Jurkat, Clone E6-1 (cell line): ENCODE results near the gene SCAF4.
"Not testable (repeated sequence)": the region's sequence is repeated elsewhere in the genome, so short reads cannot be mapped to it uniquely, and the experiment has no call there.

Source experiments
- DNase-seq: peaks from one replicate; pipeline ENCODE4 v3.0.0-alpha.2; 2011; ENCODE audit warnings: low read depth, low spot score
- H3K4me3 ChIP-seq: 2 replicates; pipeline ENCODE4 v1.5.1; 2011; ENCODE audit warnings: mild to moderate bottlenecking, low read length, control low read depth, moderate library complexity

SCAF4 gene

DNA sequence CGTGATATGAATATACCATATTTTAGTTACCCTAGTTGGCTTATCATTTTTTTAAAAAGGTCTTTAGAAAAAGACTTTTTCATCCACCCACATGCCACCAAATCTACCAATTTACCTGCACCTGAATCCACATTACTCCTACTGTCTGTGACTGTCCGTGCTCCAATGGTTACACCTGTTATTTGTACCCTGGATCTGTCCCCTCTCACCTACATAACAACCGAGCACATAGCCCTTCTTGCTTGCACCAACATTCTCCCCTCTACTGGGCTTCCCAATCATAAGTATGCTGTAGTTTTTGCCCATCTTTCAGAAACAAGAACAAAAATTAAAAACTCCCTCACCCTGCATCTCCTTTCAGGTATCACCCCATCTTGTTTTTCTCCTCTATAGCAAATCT, 54.9 kb downstream of the SCAF4 start:
- no peak overlapping the region for H3K4me3 ChIP-seq
- DNase-seq, result no peak

DNA sequence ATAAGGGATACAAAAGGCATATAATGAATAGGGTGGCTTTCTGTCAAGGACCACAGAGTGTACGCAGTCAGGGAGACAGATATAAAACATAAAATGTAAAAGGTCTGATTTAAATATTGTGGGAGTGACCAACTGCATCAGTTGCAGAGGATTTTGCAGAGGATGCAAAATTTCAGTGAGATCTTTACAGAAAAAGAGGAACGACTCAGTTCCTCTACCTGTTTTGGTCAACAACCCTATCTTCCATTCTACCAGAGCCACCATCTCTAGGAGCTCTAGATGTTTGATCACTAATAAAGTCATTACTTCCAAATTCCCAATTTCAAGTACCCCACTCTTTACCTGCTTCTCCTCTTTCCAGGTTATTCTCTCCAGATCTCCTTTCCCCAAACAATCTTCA, 56.0 kb downstream of the SCAF4 start:
- no peak for DNase-seq
- no peak overlapping the region for H3K4me3 ChIP-seq

DNA sequence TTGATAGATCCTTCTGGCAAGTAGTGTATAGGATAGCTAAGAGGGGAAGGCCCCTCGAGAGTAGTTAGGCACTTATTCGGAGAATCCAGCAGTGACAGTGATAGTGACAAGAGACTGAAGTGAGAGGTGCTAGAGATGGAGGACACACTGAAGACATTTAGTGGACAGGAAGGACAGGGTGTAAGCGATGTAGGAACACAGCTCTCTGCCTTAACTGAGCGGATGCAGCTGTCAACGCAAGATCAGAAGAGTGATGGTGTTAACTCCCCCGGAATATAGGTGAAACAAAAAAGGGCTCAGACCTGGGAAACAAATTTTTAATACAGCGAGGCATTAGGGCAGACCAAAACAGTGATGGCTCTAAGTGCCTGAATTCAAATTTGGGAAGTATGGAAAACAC, 56.6 kb downstream of the SCAF4 start:
- peak; percentile 74 for DNase-seq
- no peak overlapping the region for H3K4me3 ChIP-seq

DNA sequence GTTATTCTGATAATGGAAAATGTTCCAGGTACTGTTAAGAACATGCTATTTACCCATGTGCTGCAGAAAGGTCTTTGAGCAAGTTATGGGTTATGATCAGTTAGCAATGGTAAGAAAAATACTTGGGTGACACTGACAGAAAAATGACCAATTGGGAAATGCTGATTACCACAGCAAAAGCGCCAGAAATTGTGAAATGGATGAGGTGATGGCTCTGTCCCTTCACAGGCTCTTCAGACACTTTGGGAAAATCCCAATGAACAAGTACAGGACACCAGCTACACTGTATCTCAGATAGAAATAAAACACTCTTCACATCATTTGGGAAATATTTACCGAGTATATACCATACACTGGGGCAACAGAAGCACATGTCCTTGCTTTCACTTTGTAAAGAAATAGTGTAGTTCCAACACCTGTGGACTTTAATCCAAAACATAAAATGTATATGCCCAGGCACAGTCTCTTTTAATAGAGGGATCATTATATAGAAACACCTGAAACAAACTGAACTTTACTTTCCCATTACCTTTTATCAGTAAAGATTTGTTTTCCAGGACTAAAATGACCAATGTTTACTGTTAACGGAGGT, 58.5 kb downstream of the SCAF4 start:
- DNase-seq, result no peak
- no peak overlapping the region for H3K4me3 ChIP-seq

DNA sequence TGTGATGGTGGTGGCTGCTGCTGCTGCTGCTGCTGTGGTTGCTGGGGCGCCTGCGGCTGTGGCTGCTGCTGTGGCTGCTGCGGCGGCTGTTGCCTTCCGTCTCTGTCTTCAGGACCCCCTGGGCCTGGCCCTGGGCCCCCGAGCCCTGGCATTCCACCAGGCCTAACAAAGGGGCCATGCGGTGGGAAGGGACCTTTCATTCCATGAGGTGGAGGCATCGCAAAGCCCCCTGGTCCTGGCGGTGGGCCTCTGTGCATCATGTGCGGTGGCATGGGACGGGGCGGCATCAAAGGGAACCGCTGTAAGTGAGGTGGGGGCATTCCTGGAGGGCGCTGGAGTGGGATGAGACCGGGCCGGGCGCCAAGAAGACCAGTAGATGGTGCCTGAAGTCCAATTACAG, 60.0 kb downstream of the SCAF4 start:
- peak; percentile 72 for DNase-seq
- peak overlapping the region; percentile 40 for H3K4me3 ChIP-seq

DNA sequence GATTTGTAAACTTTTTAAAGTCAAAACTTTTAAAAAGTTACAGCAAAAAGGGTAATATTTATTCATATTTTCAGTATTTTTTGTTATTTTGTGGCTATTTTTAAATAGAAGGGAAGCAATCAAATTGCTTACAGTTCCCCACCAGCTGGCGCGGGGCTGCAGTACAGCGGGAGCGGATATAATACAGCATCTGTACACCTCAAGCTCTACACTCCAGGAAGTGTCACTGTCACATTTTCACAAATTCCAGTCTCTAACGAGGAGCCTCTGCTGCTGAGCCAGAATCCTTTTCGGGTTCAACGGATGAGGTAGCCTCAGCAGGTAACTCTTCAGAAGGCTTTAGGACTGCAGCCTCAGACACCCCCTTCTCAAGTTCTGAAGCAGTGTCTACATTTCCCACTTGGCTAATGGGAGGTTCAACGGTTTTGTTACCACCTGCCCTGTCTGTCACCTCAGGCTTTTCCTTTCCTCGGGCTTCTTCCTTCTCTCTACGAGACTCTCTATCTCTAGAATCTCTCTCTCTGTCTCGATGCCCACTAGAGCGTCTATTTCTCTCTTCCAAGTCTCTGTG, 60.7 kb downstream of the SCAF4 start:
- DNase-seq, result peak; percentile 74
- H3K4me3 ChIP-seq, result peak overlapping the region; percentile 40

DNA sequence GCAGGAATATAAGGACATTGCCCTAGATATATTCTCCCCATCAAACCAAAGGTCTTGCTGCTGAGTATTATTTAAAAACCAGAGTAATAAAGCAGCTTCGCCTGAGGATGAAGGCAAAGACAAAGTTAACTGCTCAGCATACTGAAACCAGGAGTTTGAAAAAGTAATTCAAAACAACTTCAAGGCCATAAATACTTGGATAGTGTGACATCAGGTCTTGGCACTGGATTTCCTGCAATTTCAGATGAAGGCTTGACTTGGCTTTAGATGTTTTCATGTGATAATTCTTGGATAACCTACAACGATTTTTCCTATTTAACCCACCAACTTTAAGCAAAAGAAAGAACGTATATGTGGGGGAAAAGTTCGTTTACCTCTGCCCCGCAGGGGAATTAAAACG, 61.8 kb downstream of the SCAF4 start:
- DNase-seq, result no peak
- H3K4me3 ChIP-seq, result no peak overlapping the region

DNA sequence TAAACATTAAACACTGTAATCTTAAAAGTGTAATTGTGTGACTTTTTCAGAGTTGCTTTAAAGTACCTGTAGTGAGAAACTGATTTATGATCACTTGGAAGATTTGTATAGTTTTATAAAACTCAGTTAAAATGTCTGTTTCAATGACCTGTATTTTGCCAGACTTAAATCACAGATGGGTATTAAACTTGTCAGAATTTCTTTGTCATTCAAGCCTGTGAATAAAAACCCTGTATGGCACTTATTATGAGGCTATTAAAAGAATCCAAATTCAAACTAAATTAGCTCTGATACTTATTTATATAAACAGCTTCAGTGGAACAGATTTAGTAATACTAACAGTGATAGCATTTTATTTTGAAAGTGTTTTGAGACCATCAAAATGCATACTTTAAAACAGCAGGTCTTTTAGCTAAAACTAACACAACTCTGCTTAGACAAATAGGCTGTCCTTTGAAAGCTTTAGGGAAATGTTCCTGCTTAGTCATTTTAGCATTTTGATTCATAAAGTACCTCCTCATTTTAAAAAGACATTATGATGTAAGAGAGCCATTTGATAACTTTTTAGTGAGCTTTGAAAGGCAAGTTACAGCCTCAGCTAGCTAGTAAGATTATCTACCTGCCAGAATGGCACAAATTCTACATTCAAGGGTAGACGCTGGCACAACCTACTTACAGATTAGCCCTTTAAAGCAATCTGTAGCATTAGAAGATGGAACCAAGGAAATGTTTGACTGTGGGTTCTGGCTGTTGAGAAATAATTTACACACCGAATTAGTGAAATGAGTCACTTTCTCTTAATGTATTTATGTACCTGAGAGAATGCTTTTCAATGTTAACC, 63.0 kb downstream of the SCAF4 start:
- DNase-seq, result no peak
- H3K4me3 ChIP-seq, result no peak overlapping the region

DNA sequence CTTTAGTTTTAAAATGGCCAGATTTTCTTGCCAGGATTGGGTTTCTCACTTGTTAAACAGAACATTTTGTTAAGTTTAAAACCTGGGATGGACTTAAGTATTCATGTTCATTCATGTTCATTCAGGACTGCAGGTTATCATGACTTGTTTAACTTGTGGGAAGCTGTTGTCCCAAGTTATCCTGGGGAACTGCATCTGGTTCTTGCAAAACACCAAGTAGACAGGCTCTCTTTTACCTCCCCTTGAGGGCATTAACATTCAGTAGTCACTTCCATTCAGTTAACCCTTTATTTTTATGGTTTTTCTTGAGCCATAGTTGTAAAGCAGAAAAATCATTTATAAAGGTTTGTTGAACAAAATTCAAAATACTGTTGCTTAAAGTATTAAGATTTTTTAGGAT, 64.3 kb downstream of the SCAF4 start:
- no peak for DNase-seq
- H3K4me3 ChIP-seq, result no peak overlapping the region

DNA sequence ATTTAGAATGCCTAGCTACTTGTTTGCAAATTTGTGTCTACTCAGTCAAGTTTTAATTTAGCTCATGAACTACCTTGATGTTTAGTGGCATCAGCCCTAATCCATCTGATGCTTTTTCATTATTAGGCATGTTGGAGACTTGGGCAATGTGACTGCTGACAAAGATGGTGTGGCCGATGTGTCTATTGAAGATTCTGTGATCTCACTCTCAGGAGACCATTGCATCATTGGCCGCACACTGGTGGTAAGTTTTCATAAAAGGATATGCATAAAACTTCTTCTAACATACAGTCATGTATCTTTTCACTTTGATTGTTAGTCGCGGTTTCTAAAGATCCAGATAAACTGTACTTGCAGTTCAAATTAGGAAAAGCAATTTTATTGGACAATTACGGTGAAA, 64.8 kb downstream of the SCAF4 start:
- H3K4me3 ChIP-seq, result no peak overlapping the region
- DNase-seq, result no peak

DNA sequence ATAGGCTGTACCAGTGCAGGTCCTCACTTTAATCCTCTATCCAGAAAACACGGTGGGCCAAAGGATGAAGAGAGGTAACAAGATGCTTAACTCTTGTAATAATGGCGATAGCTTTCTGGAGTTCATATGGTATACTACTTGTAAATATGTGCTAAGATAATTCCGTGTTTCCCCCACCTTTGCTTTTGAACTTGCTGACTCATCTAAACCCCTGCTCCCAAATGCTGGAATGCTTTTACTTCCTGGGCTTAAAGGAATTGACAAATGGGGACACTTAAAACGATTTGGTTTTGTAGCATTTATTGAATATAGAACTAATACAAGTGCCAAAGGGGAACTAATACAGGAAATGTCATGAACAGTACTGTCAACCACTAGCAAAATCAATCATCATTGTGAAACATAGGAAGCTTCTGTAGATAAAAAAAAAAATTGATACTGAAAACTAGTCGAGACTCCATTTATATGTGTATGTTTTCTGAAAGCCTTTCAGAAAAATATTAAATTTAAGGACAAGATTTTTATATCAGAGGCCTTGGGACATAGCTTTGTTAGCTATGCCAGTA, 65.4 kb downstream of the SCAF4 start:
- H3K4me3 ChIP-seq, result no peak overlapping the region
- no peak for DNase-seq

DNA sequence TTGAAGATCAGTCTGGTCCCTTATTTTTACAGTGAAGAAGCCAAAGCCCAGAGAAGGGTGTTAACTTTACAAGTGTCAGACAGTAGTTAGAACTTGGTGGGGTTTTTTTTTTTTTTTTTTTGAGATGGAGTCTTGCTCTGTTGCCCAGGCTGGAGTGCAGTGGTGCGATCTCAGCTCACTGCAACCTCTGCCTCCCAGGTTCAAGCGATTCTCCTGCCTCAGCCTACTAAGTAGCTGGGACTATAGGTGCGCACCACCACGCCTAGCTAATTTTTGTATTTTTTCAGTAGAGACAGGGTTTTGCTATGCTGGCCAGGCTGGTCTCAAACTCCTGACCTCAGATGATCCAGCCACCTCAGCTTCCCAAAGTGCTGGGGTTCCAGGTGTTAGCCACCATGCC, 66.0 kb downstream of the SCAF4 start:
- not testable (repeated sequence) for H3K4me3 ChIP-seq, DNase-seq

DNA sequence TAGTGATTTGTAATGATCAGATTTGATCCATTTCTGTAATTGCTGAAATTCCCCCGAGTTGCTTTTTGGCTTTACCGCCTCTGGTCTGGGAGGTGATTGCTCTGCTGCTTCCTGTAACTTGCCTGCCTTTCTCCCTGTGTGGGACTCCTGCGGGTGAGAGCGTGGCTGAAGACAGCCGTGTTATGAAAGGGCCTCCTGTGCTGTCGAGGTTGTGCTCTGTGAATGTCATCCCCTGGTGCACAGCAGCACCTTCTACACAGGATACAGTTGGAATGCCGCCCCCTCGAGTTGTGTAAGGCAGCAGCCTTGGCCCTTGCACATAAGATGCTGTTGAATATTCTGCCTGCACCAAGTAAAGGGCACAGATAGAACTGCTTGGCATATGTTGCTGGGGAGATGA, 66.5 kb downstream of the SCAF4 start:
- DNase-seq, result peak; percentile 64
- H3K4me3 ChIP-seq, result no peak overlapping the region

DNA sequence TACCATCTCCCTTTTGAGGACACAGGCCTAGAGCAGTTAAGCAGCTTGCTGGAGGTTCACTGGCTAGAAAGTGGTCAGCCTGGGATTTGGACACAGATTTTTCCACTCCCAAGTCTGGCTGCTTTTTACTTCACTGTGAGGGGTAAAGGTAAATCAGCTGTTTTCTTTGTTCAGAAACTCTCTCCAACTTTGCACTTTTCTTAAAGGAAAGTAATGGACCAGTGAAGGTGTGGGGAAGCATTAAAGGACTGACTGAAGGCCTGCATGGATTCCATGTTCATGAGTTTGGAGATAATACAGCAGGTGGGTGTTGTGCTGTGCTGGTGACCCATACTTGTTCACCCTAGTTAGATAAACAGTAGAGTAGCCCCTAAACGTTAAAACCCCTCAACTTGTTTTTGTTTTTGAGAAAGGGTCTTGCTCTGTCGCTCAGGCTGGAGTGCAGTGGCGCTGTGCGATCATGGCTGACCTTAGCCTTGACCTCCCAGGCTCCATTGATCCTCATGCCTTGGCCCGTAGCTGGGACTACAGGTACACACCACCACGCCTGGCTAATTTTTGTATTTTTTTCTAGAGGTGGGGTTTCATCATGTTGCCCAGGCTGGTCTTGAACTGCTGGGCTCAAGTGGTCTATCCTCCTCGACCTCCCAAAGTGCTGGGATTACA, 68.2 kb downstream of the SCAF4 start:
- no peak for DNase-seq
- no peak overlapping the region for H3K4me3 ChIP-seq

DNA sequence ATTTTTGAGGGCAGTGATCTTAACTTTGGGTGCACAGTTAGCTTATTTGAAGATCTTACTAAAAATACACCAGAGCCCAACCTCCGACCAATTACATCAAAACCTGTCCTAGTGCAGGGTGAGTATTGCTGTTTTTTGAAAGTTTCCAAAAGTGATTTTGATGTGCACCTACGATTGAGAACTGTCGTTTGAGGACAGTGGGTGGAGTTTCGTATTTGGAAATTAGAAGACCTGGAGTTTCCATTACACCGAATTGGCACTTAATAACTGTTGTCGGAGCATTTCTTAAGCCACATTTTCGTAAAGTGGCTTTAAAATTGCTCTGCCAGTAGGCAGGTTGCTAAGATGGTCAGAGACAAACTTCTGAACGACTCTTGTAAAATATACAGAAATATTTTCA, 71.3 kb downstream of the SCAF4 start:
- H3K4me3 ChIP-seq, result peak overlapping the region; percentile 78
- DNase-seq, result no peak

DNA sequence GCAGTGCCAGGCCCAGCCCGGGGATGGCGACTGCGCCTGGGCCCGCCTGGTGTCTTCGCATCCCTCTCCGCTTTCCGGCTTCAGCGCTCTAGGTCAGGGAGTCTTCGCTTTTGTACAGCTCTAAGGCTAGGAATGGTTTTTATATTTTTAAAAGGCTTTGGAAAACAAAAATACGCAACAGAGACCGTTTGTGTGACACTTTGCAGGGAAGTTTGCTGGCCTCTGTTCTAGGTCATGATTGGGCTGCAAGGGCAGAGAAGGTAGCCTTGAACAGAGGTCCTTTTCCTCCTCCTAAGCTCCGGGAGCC, 71.7 kb downstream of the SCAF4 start:
- H3K4me3 ChIP-seq, result peak overlapping the region; percentile 78

DNA sequence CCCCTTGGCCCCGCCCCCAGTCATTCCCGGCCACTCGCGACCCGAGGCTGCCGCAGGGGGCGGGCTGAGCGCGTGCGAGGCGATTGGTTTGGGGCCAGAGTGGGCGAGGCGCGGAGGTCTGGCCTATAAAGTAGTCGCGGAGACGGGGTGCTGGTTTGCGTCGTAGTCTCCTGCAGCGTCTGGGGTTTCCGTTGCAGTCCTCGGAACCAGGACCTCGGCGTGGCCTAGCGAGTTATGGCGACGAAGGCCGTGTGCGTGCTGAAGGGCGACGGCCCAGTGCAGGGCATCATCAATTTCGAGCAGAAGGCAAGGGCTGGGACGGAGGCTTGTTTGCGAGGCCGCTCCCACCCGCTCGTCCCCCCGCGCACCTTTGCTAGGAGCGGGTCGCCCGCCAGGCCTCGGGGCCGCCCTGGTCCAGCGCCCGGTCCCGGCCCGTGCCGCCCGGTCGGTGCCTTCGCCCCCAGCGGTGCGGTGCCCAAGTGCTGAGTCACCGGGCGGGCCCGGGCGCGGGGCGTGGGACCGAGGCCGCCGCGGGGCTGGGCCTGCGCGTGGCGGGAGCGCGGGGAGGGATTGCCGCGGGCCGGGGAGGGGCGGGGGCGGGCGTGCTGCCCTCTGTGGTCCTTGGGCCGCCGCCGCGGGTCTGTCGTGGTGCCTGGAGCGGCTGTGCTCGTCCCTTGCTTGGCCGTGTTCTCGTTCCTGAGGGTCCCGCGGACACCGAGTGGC, 72.2 kb downstream of the SCAF4 start, which contains the start of gene SOD1:
Gene SOD1 (plus strand): TSS at position 158 of the 723 bp plus-strand sequence. CDS start 77 bp downstream, at position 235.
- DNase-seq, result peak; percentile 93
- H3K4me3 ChIP-seq, result peak within 1 kb of the TSS; percentile 78

More for the DNA sequence above, 71.7 kb downstream of the SCAF4 start:
- DNase-seq, result no peak

DNA sequence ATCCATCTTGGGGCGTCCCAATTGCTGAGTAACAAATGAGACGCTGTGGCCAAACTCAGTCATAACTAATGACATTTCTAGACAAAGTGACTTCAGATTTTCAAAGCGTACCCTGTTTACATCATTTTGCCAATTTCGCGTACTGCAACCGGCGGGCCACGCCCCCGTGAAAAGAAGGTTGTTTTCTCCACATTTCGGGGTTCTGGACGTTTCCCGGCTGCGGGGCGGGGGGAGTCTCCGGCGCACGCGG, 72.7 kb downstream of the SCAF4 start:
- H3K4me3 ChIP-seq, result peak overlapping the region; percentile 78
- DNase-seq, result no peak

DNA sequence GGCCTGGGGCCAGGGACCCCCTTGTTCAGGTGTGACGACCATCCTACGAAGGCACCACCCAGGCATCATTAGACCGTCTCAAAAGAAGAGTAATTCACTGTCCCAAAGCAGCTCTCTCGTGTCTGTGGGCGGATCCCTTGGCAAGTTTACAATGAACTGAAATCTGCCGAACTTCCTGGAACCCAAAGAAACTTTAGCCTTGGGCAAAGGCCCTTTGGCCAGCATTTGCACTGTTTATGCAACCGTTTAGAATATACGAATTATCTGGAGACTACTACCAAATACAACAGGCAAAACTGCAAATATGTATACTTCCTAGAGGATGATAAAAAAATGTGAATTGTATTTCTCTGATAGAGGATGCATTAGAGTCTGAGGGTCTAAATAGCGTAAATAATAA, 73.9 kb downstream of the SCAF4 start:
- H3K4me3 ChIP-seq, result no peak overlapping the region
- DNase-seq, result no peak
